Omental fat pad (tissue), 4 donors: ENCODE data around the gene CMSS1. TPM values are rescaled to one million over a fixed set of nuclear protein-coding genes. Genes with fewer than 3 reads are reported as not detected.

ENCODE experiments used
- ATAC-seq: fragments of 150-250 bp; one replicate; pipeline ENCODE4 v1.9.1; 2016; ENCODE audit warnings: mild to moderate bottlenecking, moderate library complexity; ENCODE audit not compliant: low FRiP score
- DNase-seq: peaks from one replicate; pipeline ENCODE4 v3.0.0-alpha.2; 2019; ENCODE audit warnings: low spot score
- CTCF ChIP-seq, 3 donors: fragments of 450-650 bp; IDR thresholded peaks; one replicate each; pipeline ENCODE4 v1.5.1; 2016 to 2017; ENCODE audit warnings: antibody characterized with exemption in 3 of 3, mild to moderate bottlenecking in 3 of 3, moderate library complexity in 2 of 3
- total RNA-seq, 4 donors: library from RNA; depleted of rRNA; stranded (reverse); fragments of >200 nt; gene quantifications; one replicate each; pipeline ENCODE4 v1.1.0, GENCODE V29; 2016

CMSS1 gene
- total RNA-seq, 4 donors from 2014 or later: 16.9 to 29.3 (median 21.1) TPM

GRCh38 chr3:100018806-100019205 is 201.1 kb downstream of the CMSS1 start:
- no peak for TF ChIP-seq CTCF (IDR thresholded peaks at IDR 0.05)
- no peak for ATAC-seq
- no peak for DNase-seq

- no peak for TF ChIP-seq CTCF (IDR thresholded peaks at IDR 0.05)
- no peak for ATAC-seq
These were observed 202.1 kb downstream of the CMSS1 start for GRCh38 chr3:100019719-100020118.

GRCh38 chr3:100020876-100021644 is 203.4 kb downstream of the CMSS1 start:
- no peak for TF ChIP-seq CTCF (IDR thresholded peaks at IDR 0.05)
- DNase-seq: no peak
- ATAC-seq: peak; percentile 45

More at GRCh38 chr3:100019719-100020118, 202.1 kb downstream of the CMSS1 start:
- no peak for DNase-seq

- DNase-seq: no peak
- ATAC-seq: no peak
- no peak for TF ChIP-seq CTCF (IDR thresholded peaks at IDR 0.05)
These were observed 204.8 kb downstream of the CMSS1 start for GRCh38 chr3:100022506-100022905.

- no peak for TF ChIP-seq CTCF (IDR thresholded peaks at IDR 0.05)
- no peak for ATAC-seq
- DNase-seq: no peak
These were observed 205.5 kb downstream of the CMSS1 start for GRCh38 chr3:100023150-100023549.

- TF ChIP-seq CTCF (IDR thresholded peaks at IDR 0.05): no peak
- DNase-seq (no peak), ATAC-seq (no peak)
These were observed 205.9 kb downstream of the CMSS1 start for GRCh38 chr3:100023595-100023994.
